Testis (tissue), 3 donors: ENCODE results near the gene MRPS35. TPM values are rescaled to one million over a fixed set of nuclear protein-coding genes. Genes with fewer than 3 reads are reported as not detected.

Source experiments
- DNase-seq: peaks from one replicate; pipeline ENCODE4 v3.0.0-alpha.2; 2019
- H3K27ac ChIP-seq, 2 donors: fragments of 200-600 bp; sonication (generic); one replicate each; pipeline ENCODE4 v1.5.1; 2019
- H3K27me3 ChIP-seq: fragments of 200-600 bp; sonication (generic); one replicate; pipeline ENCODE4 v1.5.1; 2019
- H3K36me3 ChIP-seq: fragments of 200-600 bp; sonication (generic); one replicate; pipeline ENCODE4 v1.5.1; 2017; ENCODE audit warnings: low read depth; ENCODE audit errors: missing control alignments
- H3K4me1 ChIP-seq: fragments of 200-600 bp; sonication (generic); one replicate; pipeline ENCODE4 v1.5.1; 2019
- H3K4me3 ChIP-seq, 2 donors: fragments of 200-600 bp; sonication (generic); one replicate each; pipeline ENCODE4 v1.5.1; 2017 to 2019
- H3K9me3 ChIP-seq: fragments of 200-600 bp; sonication (generic); one replicate; pipeline ENCODE4 v1.5.1; 2017
- POLR2A ChIP-seq: fragments of 450-650 bp; IDR thresholded peaks from one replicate; pipeline ENCODE4 v1.6.1; 2017; ENCODE audit warnings: antibody characterized with exemption, mild to moderate bottlenecking, moderate library complexity
- WGBS, 2 donors: methylation state at CpG; one replicate each; pipeline ENCODE4 v1.1.5; 2018; 5-methylcytosine and 5-hydroxymethylcytosine counted together
- intact Hi-C: fragments of 100-400 bp; cut with DNase I; formaldehyde crosslinking; loops from one replicate; pipeline ENCODE4 v1.15.1; 2023; ENCODE audit warnings: low total_unique reads
- polyA plus RNA-seq: library from polyadenylated mRNA; stranded (reverse); fragments of 350-450 nt; fragmentation: Illumina TruSeq; extraction: RNeasy Lipid Tissue Mini Kit (QIAGEN cat#74804); gene quantifications from one replicate; pipeline ENCODE4 v1.2.3, GENCODE V29; 2014; ENCODE audit warnings: low read depth, low replicate concordance; ENCODE audit not compliant: insufficient read depth
- total RNA-seq, 2 donors: library from RNA; depleted of rRNA; stranded (reverse); fragments of >200 nt; gene quantifications; one replicate each; pipeline ENCODE4 v1.2.3, GENCODE V29; 2016
- TF ChIP-seq, protein P1 (sequence below), 3 experiments: fragments of 450-650 bp in 2 of 3; fragments of 200-600 bp in 1 of 3; sonication (generic) in 1 of 3; IDR thresholded peaks; one replicate each; pipeline ENCODE4 v1.5.1; 2016 to 2019; ENCODE audit warnings: antibody characterized with exemption in 3 of 3, mild to moderate bottlenecking in 2 of 3, moderate library complexity in 1 of 3

MRPS35 gene
- total and polyA plus RNA-seq, 3 donors from 2014 or later = 35.1 to 42.9 (median 35.7) TPM

DNA sequence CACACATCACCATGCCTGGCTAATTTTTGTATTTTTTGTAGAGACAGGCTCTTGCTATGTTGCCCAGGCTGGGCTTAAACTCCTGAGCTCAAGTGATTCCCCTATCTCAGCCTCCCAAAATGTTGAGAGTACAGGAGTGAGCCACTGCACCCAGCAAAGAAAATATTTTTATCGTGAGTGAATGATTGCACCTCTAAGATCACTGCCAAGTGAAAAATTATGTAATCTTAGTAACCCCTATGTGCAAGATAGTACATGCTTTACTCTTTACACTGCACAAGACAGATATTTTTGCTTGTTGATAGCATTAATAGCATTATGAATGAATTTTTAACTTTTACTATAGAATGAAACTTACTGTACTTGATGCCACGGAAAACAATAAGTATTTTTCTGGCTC lies 3.4 kb upstream of the MRPS35 start:
- intact Hi-C loops = no loop called here
- Histone ChIP-seq H3K9me3 (no peaks in the 10 kb centered on the region), H3K27ac (no peak overlapping the region), H3K4me1 (no peaks in the 10 kb centered on the region), H3K4me3 (no peak overlapping the region), H3K36me3 (no peaks in the 10 kb centered on the region), H3K27me3 (no peaks in the 10 kb centered on the region)
- 83 to 87% methylated on average over 2 of the region's 2 CpGs for WGBS, 2 donors
- no peak for DNase-seq
- TF ChIP-seq, protein P1, sequence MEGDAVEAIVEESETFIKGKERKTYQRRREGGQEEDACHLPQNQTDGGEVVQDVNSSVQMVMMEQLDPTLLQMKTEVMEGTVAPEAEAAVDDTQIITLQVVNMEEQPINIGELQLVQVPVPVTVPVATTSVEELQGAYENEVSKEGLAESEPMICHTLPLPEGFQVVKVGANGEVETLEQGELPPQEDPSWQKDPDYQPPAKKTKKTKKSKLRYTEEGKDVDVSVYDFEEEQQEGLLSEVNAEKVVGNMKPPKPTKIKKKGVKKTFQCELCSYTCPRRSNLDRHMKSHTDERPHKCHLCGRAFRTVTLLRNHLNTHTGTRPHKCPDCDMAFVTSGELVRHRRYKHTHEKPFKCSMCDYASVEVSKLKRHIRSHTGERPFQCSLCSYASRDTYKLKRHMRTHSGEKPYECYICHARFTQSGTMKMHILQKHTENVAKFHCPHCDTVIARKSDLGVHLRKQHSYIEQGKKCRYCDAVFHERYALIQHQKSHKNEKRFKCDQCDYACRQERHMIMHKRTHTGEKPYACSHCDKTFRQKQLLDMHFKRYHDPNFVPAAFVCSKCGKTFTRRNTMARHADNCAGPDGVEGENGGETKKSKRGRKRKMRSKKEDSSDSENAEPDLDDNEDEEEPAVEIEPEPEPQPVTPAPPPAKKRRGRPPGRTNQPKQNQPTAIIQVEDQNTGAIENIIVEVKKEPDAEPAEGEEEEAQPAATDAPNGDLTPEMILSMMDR (IDR thresholded peaks at IDR 0.05) = no peak
- TF ChIP-seq POLR2A = no peak

DNA sequence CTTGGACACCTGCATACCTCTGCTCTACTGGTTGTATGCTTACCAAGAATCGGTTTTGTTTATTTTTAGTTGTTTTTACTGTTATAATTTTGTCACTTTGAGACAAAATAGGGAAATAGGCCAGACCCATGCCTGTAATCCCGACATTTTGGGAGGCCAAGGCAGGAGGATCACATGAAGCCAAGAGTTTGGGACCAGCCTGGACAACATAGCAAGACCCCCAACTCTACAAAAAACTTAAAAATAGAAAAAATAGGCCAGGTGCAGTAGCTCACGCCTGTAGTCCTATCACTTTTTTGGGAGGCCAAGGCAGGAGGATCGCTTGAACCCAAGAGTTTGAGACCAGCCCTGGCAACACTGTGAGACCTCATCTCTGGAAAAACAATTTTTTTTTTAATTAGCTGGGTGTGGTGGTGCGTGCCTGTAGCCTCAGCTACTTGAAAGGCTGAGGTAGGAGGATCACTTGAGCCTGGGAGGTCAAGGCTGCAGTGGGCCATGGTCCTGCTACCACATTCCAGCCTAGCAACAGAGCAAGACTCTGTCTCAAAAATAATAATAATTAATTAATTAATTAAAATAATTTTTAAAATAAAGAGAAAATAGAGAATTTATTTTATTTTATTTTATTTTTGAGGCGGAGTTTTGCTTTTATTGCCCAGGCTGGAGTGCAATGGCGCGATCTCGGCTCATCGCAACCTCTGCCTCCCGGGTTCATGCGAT lies 1.3 kb upstream of the MRPS35 start:
- no peaks in the 10 kb centered on the region for H3K27me3 ChIP-seq
- WGBS, 2 donors = 64 to 70% methylated on average over 12 of the region's 12 CpGs
- H3K4me3 ChIP-seq = peak overlapping the region; percentile 76 to 94
- H3K27ac ChIP-seq = no peak overlapping the region
- intact Hi-C loops = no loop called here
- TF ChIP-seq POLR2A = no peak
- TF ChIP-seq, protein P1 (IDR thresholded peaks at IDR 0.05) = no peak
- no peaks in the 10 kb centered on the region for H3K36me3 ChIP-seq
- H3K9me3 ChIP-seq = no peaks in the 10 kb centered on the region
- H3K4me1 ChIP-seq = no peaks in the 10 kb centered on the region
- no peak for DNase-seq

DNA sequence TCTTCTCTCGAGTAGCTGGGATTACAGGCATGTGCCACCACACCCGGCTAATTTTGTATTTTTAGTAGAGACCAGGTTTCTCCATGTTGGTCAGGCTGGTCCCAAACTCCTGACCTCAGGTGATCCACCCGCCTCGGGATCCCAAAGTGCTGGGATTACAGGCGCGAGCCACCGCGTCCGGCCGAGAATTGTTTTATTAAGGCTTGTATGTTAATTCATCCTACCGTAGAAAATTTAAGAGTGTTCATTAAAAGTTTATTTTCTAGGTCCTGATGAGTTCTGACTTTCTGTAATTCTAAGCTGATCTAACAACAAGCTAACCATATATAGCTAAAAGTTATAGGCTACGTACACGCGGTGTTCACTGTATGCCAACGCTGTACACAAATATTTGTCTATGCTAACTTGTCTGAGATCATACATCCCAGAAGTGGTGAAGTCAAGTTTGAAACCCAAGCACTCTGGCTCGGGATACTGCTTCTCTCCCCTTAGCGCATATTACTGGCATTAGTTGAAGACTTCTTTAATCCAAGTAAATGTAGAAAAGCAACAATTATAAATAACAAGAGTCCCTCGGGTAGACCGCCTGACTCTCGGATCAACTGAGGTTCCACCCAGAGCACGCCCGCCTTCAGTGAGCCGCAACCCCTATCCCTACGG lies 570 bp upstream of the MRPS35 start:
- no peak for DNase-seq
- Histone ChIP-seq H3K9me3 (no peaks in the 10 kb centered on the region), H3K27ac (peak overlapping the region; percentile 77 to 84), H3K27me3 (no peaks in the 10 kb centered on the region), H3K4me1 (no peaks in the 10 kb centered on the region), H3K36me3 (no peaks in the 10 kb centered on the region), H3K4me3 (peak overlapping the region; percentile 76 to 94)
- TF ChIP-seq, protein P1 (IDR thresholded peaks at IDR 0.05) = no peak
- TF ChIP-seq POLR2A = no peak
- intact Hi-C loops = no loop called here
- WGBS, 2 donors = 10 to 12% methylated on average over 24 of the region's 24 CpGs

DNA sequence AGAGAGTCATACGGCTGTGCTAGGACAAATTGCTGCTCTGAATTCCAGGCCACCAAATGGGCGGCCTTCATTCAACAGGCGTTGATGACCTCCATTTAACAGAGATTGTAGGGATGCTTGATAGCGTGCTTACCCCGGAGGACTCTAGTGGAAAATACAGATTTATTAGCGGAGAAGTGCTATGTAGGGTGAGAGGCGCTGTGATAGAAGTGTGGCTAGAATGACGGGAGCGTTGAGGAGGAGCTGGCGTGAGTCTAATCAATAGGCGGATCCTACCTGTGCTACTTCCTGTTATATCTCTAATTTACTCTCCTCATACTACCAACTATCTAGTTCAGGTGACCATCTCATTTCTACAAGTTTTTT lies 668 bp downstream of the MRPS35 start:
- H3K27me3 ChIP-seq = no peaks in the 10 kb centered on the region
- no peaks in the 10 kb centered on the region for H3K9me3 ChIP-seq
- WGBS, 2 donors = 1% methylated on average over 11 of the region's 11 CpGs

More for the DNA sequence above, 668 bp downstream of the MRPS35 start:
- DNase-seq = no peak
- TF ChIP-seq, protein P1 (IDR thresholded peaks at IDR 0.05) = no peak
- no peak for TF ChIP-seq POLR2A
- H3K4me3 ChIP-seq = peak overlapping the region; percentile 76 to 94
- intact Hi-C loops = no loop called here
- peak overlapping the region; percentile 77 to 84 for H3K27ac ChIP-seq
- no peaks in the 10 kb centered on the region for H3K36me3 ChIP-seq
- no peaks in the 10 kb centered on the region for H3K4me1 ChIP-seq
